ENCODE measurements around the gene MAN2A1. TPM values are rescaled to one million over a fixed set of nuclear protein-coding genes. Genes with fewer than 3 reads are reported as not detected.

Gene MAN2A1
- total RNA-seq, 1 experiment from 2014 or later, result 35.4 TPM

DNA sequence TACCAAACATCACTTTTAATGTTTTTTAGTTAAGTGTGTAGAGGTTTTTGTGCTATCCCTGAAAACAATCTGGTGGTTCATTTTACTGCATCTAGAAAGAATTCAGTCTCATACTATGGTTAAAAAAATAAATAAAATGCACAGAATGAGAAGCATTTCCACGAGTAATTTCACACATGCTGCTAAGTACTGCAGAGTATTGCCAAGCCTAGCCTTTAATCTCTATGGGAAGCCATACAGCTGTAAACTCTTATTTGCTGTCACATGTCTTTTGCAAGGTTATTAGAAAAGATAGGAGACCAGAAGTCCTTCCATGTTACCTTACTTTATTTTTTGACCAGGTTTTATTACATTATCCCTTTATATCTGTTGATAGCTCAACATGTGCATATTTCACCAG, 37.6 kb upstream of the MAN2A1 start:
- intact Hi-C loops (cut with micrococcal nuclease), result no loop called here
- Histone ChIP-seq H3K79me2 (ENCODE audit: insufficient read depth, low read length) (no peaks in the 10 kb centered on the region), H3K36me3 (ENCODE audit: control insufficient read depth in 1 of 2, insufficient read depth in 2 of 2, low read length in 2 of 2) (no peaks in the 10 kb centered on the region), H3K4me3 (replicated peaks in 1 of 2; ENCODE audit: low read depth in 1 of 2, low read length in 2 of 2) (no peak overlapping the region), H3K27me3 (ENCODE audit: insufficient read depth, low read length) (no peaks in the 10 kb centered on the region), H4K20me1 (ENCODE audit: insufficient read depth) (no peaks in the 10 kb centered on the region), H3K4me1 (ENCODE audit: control insufficient read depth in 1 of 2, insufficient read depth in 2 of 2, low read length in 2 of 2) (no peaks in the 10 kb centered on the region), H3K9me3 (ENCODE audit: control insufficient read depth in 1 of 2, insufficient read depth in 1 of 2, low read depth in 1 of 2, low read length in 2 of 2) (no peaks in the 10 kb centered on the region), H3K4me2 (ENCODE audit: low read length) (no peak overlapping the region), H3K27ac (ENCODE audit: low read depth, low read length) (no peak overlapping the region), H3K9ac (ENCODE audit: low read length) (no peak overlapping the region), H3K9me2 (ENCODE audit: insufficient read depth) (no peaks in the 10 kb centered on the region), H2AFZ (ENCODE audit: low read depth, low read length, poor library complexity, severe bottlenecking) (no peak overlapping the region)
- DNase-seq (ENCODE audit: low read depth, low spot score) (no peak), ATAC-seq (no peak)
- TF ChIP-seq EZH2 (IDR thresholded peaks at IDR 0.05), result no peak
- TF ChIP-seq EGR1 (IDR thresholded peaks at IDR 0.05; ENCODE audit: low read depth), result no peak
- TF ChIP-seq, protein P1, sequence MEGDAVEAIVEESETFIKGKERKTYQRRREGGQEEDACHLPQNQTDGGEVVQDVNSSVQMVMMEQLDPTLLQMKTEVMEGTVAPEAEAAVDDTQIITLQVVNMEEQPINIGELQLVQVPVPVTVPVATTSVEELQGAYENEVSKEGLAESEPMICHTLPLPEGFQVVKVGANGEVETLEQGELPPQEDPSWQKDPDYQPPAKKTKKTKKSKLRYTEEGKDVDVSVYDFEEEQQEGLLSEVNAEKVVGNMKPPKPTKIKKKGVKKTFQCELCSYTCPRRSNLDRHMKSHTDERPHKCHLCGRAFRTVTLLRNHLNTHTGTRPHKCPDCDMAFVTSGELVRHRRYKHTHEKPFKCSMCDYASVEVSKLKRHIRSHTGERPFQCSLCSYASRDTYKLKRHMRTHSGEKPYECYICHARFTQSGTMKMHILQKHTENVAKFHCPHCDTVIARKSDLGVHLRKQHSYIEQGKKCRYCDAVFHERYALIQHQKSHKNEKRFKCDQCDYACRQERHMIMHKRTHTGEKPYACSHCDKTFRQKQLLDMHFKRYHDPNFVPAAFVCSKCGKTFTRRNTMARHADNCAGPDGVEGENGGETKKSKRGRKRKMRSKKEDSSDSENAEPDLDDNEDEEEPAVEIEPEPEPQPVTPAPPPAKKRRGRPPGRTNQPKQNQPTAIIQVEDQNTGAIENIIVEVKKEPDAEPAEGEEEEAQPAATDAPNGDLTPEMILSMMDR (IDR thresholded peaks at IDR 0.05 in 2 of 3, conservative IDR thresholded peaks at IDR 0.05 in 1 of 3; ENCODE audit: borderline replicate concordance in 1 of 3, insufficient read depth in 1 of 3, low read depth in 2 of 3, low read length in 2 of 3), result no peak
- no peak for TF ChIP-seq POLR2AphosphoS5 (IDR thresholded peaks at IDR 0.05; ENCODE audit: low read depth, low read length)
- TF ChIP-seq FOSL1 (IDR thresholded peaks at IDR 0.05; ENCODE audit: low read depth), result no peak
- no peak for TF ChIP-seq SIN3A (IDR thresholded peaks at IDR 0.05; ENCODE audit: low read depth)
- TF ChIP-seq SP1 (IDR thresholded peaks at IDR 0.05; ENCODE audit: low read depth), result no peak
- TF ChIP-seq CEBPB (IDR thresholded peaks at IDR 0.05; ENCODE audit: low read depth), result no peak
- TF ChIP-seq POLR2A (IDR thresholded peaks at IDR 0.05; ENCODE audit: borderline replicate concordance, extremely low read depth, insufficient read depth, insufficient read length), result no peak
- no TSS peak for BruUV-seq (replicated peaks)
- RAD21 ChIA-PET (ENCODE audit: low non-redundant PET in 1 of 2, low total read pairs in 2 of 2, uncharacterized antibody in 2 of 2, unreplicated experiment in 2 of 2), result no interaction called here
- CTCF ChIA-PET, result no interaction called here
- POLR2A ChIA-PET, result no interaction called here

DNA sequence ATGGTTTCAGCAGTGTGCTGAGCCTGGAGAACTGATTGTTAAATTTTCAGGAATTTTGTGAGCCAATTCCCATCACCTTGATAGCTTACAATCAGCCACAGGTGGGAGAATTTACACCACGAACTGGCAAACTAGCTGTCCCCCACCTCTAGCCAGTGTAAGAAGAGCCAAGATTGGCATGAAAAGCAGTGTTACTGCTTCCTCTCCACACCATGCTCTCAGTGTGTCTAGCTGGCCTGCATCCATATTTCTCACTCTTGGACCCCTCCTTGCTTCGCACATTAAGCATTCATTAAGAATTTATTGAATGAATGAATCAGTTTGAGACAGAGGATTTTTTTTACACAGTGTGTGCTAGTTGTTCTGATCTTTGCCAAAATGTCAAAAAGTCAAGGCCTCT, 36.7 kb upstream of the MAN2A1 start:
- no peaks in the 10 kb centered on the region for H4K20me1 ChIP-seq (ENCODE audit: insufficient read depth)
- H3K36me3 ChIP-seq (ENCODE audit: control insufficient read depth in 1 of 2, insufficient read depth in 2 of 2, low read length in 2 of 2), result no peaks in the 10 kb centered on the region
- intact Hi-C loops (cut with micrococcal nuclease), result no loop called here
- H2AFZ ChIP-seq (ENCODE audit: low read depth, low read length, poor library complexity, severe bottlenecking), result no peak overlapping the region
- POLR2A ChIA-PET, result no interaction called here
- no peak overlapping the region for H3K4me2 ChIP-seq (ENCODE audit: low read length)
- H3K9me2 ChIP-seq (ENCODE audit: insufficient read depth), result no peaks in the 10 kb centered on the region
- no TSS peak for BruUV-seq (replicated peaks)
- H3K9ac ChIP-seq (ENCODE audit: low read length), result no peak overlapping the region
- no peak for DNase-seq (ENCODE audit: low read depth, low spot score)
- no peak overlapping the region for H3K4me3 ChIP-seq (replicated peaks in 1 of 2; ENCODE audit: low read depth in 1 of 2, low read length in 2 of 2)
- H3K27ac ChIP-seq (ENCODE audit: low read depth, low read length), result no peak overlapping the region
- H3K27me3 ChIP-seq (ENCODE audit: insufficient read depth, low read length), result no peaks in the 10 kb centered on the region
- ATAC-seq, result no peak
- H3K79me2 ChIP-seq (ENCODE audit: insufficient read depth, low read length), result no peaks in the 10 kb centered on the region
- CTCF ChIA-PET, result no interaction called here
- no peaks in the 10 kb centered on the region for H3K9me3 ChIP-seq (ENCODE audit: control insufficient read depth in 1 of 2, insufficient read depth in 1 of 2, low read depth in 1 of 2, low read length in 2 of 2)
- RAD21 ChIA-PET (ENCODE audit: low non-redundant PET in 1 of 2, low total read pairs in 2 of 2, uncharacterized antibody in 2 of 2, unreplicated experiment in 2 of 2), result no interaction called here
- H3K4me1 ChIP-seq (ENCODE audit: control insufficient read depth in 1 of 2, insufficient read depth in 2 of 2, low read length in 2 of 2), result no peaks in the 10 kb centered on the region
- no peak for TF ChIP-seq SRF (IDR thresholded peaks at IDR 0.05; ENCODE audit: low read depth)
- TF ChIP-seq RAD21 (IDR thresholded peaks at IDR 0.05; ENCODE audit: low read depth), result no peak
- TF ChIP-seq CEBPB (IDR thresholded peaks at IDR 0.05; ENCODE audit: low read depth), result no peak
- TF ChIP-seq, protein P2, sequence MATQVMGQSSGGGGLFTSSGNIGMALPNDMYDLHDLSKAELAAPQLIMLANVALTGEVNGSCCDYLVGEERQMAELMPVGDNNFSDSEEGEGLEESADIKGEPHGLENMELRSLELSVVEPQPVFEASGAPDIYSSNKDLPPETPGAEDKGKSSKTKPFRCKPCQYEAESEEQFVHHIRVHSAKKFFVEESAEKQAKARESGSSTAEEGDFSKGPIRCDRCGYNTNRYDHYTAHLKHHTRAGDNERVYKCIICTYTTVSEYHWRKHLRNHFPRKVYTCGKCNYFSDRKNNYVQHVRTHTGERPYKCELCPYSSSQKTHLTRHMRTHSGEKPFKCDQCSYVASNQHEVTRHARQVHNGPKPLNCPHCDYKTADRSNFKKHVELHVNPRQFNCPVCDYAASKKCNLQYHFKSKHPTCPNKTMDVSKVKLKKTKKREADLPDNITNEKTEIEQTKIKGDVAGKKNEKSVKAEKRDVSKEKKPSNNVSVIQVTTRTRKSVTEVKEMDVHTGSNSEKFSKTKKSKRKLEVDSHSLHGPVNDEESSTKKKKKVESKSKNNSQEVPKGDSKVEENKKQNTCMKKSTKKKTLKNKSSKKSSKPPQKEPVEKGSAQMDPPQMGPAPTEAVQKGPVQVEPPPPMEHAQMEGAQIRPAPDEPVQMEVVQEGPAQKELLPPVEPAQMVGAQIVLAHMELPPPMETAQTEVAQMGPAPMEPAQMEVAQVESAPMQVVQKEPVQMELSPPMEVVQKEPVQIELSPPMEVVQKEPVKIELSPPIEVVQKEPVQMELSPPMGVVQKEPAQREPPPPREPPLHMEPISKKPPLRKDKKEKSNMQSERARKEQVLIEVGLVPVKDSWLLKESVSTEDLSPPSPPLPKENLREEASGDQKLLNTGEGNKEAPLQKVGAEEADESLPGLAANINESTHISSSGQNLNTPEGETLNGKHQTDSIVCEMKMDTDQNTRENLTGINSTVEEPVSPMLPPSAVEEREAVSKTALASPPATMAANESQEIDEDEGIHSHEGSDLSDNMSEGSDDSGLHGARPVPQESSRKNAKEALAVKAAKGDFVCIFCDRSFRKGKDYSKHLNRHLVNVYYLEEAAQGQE (IDR thresholded peaks at IDR 0.05; ENCODE audit: low read depth), result no peak
- no peak for TF ChIP-seq ZNF274 (IDR thresholded peaks at IDR 0.05; ENCODE audit: low read depth, low read length)
- no peak for TF ChIP-seq TCF7L2 (IDR thresholded peaks at IDR 0.05; ENCODE audit: borderline replicate concordance, extremely low read depth, insufficient read depth, insufficient read length)
- TF ChIP-seq, protein P3, sequence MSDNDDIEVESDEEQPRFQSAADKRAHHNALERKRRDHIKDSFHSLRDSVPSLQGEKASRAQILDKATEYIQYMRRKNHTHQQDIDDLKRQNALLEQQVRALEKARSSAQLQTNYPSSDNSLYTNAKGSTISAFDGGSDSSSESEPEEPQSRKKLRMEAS (IDR thresholded peaks at IDR 0.05), result no peak
- no peak for TF ChIP-seq POLR2A (IDR thresholded peaks at IDR 0.05; ENCODE audit: borderline replicate concordance, extremely low read depth, insufficient read depth, insufficient read length)
- TF ChIP-seq YY1 (IDR thresholded peaks at IDR 0.05; ENCODE audit: extremely low read depth, insufficient replicate concordance, low read depth, low read length), result no peak
- TF ChIP-seq CBX3 (IDR thresholded peaks at IDR 0.05; ENCODE audit: low read depth), result no peak
- TF ChIP-seq POLR2AphosphoS5 (IDR thresholded peaks at IDR 0.05; ENCODE audit: low read depth, low read length), result no peak
- no peak for TF ChIP-seq SIN3A (IDR thresholded peaks at IDR 0.05; ENCODE audit: low read depth)

Data from HCT116 (cell line).